HG03060 (cell line): ENCODE measurements around the gene GRK3.

Source experiments
- ATAC-seq: cut with Tn5 transposase; IDR thresholded peaks from one replicate; pipeline ENCODE4 v1.9.1; 2021; ENCODE audit warnings: low read depth, moderate number of reproducible peaks; ENCODE audit not compliant: unreplicated experiment

GRK3 gene

DNA sequence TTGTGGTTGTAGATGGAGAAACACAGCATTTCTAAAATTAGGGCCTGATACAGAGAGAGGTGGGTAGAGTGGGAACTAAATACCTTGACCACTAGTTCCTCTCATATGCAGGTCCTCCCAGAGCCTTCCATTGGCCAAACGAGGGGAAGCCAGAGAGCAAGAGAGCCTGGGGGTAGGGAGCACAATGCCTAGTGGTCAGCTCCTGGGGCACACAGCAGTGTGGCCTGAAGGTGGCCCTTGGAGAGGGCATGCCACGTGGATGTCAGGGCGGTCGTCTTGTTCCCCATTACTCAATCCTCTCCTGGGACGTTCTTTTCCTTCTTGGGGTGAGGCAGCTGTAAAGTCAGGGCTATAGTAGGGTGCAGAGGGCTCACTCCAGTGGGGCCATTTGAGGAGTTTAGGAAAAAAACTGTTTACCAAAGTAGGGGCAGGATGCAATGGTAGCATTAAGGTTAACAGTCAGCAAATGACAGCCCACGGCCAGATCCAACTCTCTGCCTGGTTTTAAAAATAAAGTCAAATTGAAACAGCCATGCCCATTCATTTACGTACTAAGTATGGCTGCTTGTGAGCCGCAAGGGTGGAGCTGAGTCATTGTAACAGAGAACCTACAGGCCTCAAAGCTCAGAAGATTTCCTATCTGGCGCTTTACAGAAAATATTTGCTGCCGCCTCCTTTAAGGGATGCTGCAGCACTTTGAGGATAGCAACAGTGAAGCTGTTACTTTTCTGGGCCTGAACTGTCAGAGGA, 185.1 kb downstream of the GRK3 start:
- no peak for ATAC-seq

- no peak for ATAC-seq
Observed at GRCh38 chr22:25750569-25751173, 186.2 kb downstream of the GRK3 start.

- no peak for ATAC-seq
Observed at GRCh38 chr22:25751174-25751581, 186.7 kb downstream of the GRK3 start.

- ATAC-seq: no peak
Observed at GRCh38 chr22:25752615-25753214, 188.2 kb downstream of the GRK3 start.

GRCh38 chr22:25753252-25753651, 188.8 kb downstream of the GRK3 start:
- no peak for ATAC-seq

DNA sequence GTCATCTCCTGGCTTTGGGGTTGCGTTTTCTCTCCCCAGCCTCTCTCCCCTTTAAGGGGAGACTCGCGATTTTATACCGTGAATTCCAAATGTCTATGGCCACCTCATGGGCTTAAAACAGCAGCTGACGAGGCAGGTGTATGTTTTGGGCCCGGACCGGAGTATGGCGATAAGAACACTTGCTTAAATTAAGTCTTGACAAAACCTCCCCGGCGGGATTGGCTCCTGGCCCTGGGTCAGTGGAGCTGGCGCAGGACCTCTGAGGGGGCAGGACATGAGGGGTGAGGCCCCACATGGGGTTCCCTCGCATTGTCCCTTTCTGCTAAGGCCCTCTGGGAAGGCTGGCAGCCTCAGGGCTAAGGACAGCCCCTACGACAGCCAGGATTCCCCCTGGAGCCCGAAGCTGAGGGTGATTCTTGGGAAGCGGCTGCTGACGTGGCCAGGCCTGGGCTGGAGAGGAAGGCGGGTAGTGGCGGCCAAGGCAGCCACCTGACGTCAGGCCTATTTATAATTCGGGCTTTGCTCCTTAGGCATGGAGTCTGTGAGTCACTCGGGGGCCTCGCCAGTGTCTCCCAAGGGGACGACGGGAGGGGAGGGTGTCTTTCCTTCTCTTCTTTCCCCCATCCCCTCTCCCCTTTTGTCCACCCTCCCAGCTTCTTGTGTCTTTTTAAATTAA, 190.2 kb downstream of the GRK3 start:
- ATAC-seq: no peak

DNA sequence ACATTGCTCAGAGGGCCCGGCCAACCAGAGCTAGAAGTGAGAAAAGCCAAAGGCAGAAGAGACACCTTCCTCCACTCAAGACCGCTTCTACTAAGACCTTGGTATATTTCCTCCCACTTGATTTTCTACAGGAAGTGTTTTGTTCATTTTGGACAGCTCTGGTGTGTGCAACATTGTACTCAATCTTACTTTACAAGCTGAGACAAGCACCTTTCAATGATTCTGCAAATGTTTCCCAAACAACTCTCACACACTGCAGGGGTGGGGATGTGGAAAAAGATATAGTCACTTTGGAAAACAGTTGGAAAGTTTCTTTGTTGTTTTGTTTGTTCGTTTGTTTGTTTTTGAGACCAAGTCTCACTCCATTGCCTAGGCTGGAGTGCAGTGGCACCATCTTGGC, 193.2 kb downstream of the GRK3 start:
- ATAC-seq: no peak

DNA sequence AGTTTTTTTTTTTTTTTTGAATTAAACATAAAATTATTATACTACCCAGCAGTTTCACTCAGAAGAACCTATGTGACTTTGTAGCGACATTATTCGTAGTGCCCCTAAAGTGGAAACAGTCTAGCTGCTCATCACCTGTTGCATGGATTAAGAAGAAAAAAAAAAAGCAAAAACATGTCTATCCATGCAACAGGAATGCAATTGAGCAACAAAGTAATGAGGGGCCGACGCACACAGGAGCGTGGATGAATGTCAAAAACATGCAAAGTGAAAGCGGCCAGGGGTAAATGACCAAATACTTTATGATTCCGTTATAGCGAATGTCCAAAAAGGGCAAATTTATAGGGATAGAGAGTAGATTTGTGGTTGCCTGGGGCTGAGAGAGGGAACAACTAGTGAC, 193.8 kb downstream of the GRK3 start:
- ATAC-seq: no peak

GRCh38 chr22:25759825-25760231, 195.4 kb downstream of the GRK3 start:
- no peak for ATAC-seq

DNA sequence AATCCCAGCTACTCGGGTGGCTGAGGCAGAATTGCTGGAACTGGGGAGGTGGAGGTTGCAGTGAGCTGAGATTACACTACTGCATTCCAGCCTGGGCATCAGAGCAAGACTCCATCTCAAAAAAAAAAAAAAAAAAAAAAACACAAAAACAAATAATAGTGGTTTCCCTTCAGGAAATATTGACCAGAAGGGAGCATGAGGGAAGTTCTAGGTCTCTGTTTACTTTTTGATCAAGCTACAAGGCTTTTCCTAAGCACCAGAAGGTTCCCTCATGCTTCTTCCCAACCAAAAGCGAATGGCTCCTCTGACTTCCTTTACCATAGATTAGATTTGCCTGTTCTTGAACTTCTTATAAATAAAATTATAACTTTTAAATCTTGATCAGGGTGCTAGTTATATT, 195.8 kb downstream of the GRK3 start:
- no peak for ATAC-seq

DNA sequence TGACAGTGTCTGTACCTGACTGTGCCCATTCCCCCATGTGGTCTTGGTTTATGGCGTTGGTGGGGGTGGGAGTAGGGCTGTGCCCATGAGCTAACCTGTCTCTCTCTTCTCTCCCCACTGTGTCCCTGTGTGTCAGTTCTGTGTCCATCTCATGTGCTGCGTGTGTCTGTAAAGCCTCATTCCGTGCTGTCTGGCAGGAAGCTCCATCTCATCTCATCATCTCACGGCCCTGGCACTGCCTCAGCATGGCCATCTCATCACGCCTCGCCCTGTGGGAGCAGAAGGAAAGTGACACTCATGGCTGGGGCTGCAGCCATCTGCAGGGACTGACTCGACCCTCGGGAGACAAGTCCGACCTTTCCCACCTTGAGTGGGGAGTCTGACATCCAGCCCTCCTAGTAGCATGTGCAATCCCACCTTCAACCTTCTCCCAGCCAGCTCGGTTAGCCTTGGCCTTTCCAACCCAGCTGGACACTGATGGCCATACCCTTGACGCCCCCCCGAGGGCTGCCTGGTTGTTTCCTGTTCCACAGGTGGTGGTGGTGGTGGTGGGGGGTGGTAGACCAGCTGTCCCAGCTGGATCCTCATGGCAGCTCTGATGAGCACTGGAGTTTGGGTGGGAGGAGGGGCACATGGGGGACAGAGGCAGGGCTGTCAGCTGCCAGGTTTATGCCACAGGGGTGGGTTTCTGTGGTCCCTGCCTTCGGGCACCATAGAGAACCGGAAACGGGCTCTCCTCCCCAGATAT, 196.5 kb downstream of the GRK3 start:
- no peak for ATAC-seq

DNA sequence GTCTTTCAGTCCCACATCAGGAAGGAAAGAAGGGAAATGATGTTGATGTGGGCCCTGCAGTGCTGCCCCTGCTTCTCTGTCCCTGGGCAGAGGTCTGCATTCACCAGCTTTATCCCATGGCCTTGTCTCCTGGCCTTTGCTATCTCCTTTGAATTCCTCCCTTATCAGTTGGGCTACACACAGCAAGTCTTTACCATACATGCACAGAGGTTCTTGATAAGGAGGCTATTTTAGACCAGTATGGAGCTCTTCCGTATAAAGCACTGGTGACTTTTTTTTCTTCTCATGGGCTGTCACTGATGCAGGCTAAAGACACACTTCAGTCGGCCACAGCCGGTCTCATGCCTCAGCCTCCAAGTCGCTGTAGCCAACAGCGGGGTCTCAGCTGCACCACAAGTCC, 197.7 kb downstream of the GRK3 start:
- no peak for ATAC-seq

DNA sequence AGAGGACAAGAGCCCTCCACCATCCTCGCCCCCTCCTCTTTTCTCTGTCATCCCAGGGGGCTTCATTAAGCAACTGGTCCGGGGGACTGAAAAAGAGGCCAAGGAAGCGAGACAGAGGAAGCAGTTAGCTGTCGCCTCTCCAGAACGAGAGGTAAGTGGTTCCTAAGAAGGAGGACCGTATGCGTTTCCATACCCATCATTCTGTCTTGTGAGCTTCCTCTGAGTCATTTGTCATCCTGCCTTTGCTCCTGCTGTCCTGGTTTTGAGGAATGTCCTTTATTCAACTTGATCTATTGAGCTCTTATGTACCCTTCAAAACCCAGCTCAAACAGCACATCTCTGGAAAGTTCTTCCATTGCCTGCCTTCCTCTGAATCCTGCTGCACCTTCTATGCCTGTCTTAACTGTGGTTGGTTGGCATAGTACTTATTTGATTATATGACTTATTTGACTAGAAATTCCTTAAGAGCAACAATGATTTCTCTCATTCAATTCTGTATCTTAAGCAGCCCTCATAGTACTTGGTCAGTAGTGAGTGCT, 198.8 kb downstream of the GRK3 start:
- no peak for ATAC-seq

- no peak for ATAC-seq
Observed at GRCh38 chr22:25764270-25765015, 200.0 kb downstream of the GRK3 start.

GRCh38 chr22:25765016-25765367, 200.5 kb downstream of the GRK3 start:
- ATAC-seq: no peak

GRCh38 chr22:25765801-25766200, 201.3 kb downstream of the GRK3 start:
- no peak for ATAC-seq

GRCh38 chr22:25766418-25766817, 201.9 kb downstream of the GRK3 start:
- no peak for ATAC-seq

DNA sequence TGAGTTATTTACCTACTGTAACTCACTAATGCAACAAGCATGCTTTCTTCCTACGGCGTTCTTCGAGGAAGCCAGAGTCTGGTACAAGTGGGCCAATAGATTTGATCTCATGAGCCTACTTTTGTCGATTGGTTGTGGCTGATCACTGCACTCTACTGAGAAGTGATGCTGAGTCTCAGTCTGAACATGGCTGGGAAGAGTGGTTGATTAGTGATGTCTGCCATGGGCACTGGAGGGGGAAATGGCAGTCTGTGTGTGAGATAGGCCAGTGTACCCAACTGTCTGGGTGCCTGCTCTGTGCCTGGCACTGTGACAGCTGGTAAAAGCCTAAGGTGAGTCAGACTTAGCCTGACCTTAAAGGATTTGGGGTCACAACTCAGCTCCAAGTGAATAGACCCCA, 205.9 kb downstream of the GRK3 start:
- ATAC-seq: no peak

DNA sequence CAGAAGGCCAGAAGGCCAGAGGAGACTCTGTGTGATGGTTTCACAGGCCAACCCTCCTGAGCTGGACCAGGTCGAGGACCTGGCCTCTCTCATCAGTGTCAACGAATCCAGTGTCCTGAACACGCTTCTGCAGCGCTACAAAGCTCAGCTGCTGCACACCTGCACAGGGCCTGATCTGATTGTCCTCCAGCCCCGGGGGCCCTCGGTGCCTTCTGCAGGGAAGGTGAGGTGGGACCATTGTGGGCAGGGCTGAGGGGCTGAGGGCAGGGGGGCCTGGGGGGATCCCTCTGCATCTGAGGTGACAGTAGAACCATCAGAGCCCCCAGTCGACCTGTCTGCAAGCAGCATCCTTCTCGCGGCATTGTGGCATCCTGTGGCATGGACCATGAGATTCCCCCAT, 207.8 kb downstream of the GRK3 start:
- no peak for ATAC-seq

DNA sequence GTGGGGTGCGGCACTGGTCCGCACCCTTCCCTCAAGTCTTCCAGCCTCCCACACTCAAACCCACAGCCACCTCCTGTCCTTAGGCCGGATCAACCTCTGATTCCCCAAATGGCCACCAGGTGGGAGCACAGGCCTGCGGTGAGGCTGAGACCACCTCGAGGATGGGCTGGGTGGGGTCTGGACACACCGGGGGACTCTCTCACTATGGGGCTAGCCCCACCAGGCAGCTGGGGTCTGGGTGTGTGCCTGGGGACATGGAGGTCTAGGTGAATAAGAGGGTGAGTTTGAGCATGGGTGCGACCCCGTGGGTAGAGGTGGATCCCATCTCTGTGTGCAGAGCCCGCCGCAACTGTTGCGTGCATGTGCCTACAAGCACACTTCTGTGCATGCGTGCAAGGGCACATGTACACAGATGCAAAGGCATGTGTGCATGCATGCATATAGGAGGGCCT, 210.1 kb downstream of the GRK3 start:
- no peak for ATAC-seq
